Calu3 (cell line): Measurements from ENCODE around the gene NPAT. TPM values are rescaled to one million over a fixed set of nuclear protein-coding genes. Genes with fewer than 3 reads are reported as not detected.

Source experiments
- BruUV-seq: library from RNA; stranded (reverse); fragments of 400-500 nt; replicated peaks from 2 replicates; lab custom pipeline; 2021; lab: Mats Ljungman, UMichigan
- CTCF ChIA-PET: fragments of 300-600 bp; sonication (Branson Sonifier 250); formaldehyde crosslinking; loops from one replicate; lab custom pipeline; 2022; ENCODE audit warnings: antibody characterized with exemption; lab: Charles Lee
- DNase-seq: peaks from one replicate; pipeline ENCODE4 v3.0.0; 2022
- H3K27ac Mint-ChIP-seq: one replicate; pipeline ENCODE4 v1.8.0; 2022; ENCODE audit warnings: mixed read lengths; ENCODE audit not compliant: unreplicated experiment
- H3K27me3 Mint-ChIP-seq: one replicate; pipeline ENCODE4 v1.8.0; 2022; ENCODE audit warnings: mixed read lengths; ENCODE audit not compliant: unreplicated experiment
- H3K36me3 Mint-ChIP-seq: one replicate; pipeline ENCODE4 v1.8.0; 2022; ENCODE audit warnings: mild to moderate bottlenecking, moderate library complexity, mixed read lengths; ENCODE audit not compliant: insufficient read depth, unreplicated experiment
- H3K4me1 Mint-ChIP-seq: one replicate; pipeline ENCODE4 v1.8.0; 2022; ENCODE audit warnings: mild to moderate bottlenecking, low read depth, mixed read lengths; ENCODE audit not compliant: unreplicated experiment
- H3K4me3 Mint-ChIP-seq: one replicate; pipeline ENCODE4 v1.8.0; 2022; ENCODE audit warnings: mild to moderate bottlenecking, low read depth, moderate library complexity, mixed read lengths; ENCODE audit not compliant: unreplicated experiment
- H3K9me3 Mint-ChIP-seq: one replicate; pipeline ENCODE4 v1.8.0; 2022; ENCODE audit warnings: low read depth, mixed read lengths; ENCODE audit not compliant: unreplicated experiment
- intact Hi-C: fragments of 100-400 bp; cut with micrococcal nuclease; formaldehyde crosslinking; loops from one replicate; pipeline ENCODE4 v1.10.0; 2022; ENCODE audit not compliant: unreplicated experiment
- total RNA-seq: library from RNA; stranded (reverse); gene quantifications from 2 replicates; pipeline ENCODE4 v1.2.3, GENCODE V29; 2022
- TF ChIP-seq, protein P1 (sequence below): fragments of 200-600 bp; IDR thresholded peaks from one replicate; pipeline ENCODE4 v1.8.0; 2022; ENCODE audit warnings: antibody characterized with exemption; ENCODE audit not compliant: unreplicated experiment

Gene NPAT
- total RNA-seq, 1 experiment from 2014 or later = 11.5 TPM

DNA sequence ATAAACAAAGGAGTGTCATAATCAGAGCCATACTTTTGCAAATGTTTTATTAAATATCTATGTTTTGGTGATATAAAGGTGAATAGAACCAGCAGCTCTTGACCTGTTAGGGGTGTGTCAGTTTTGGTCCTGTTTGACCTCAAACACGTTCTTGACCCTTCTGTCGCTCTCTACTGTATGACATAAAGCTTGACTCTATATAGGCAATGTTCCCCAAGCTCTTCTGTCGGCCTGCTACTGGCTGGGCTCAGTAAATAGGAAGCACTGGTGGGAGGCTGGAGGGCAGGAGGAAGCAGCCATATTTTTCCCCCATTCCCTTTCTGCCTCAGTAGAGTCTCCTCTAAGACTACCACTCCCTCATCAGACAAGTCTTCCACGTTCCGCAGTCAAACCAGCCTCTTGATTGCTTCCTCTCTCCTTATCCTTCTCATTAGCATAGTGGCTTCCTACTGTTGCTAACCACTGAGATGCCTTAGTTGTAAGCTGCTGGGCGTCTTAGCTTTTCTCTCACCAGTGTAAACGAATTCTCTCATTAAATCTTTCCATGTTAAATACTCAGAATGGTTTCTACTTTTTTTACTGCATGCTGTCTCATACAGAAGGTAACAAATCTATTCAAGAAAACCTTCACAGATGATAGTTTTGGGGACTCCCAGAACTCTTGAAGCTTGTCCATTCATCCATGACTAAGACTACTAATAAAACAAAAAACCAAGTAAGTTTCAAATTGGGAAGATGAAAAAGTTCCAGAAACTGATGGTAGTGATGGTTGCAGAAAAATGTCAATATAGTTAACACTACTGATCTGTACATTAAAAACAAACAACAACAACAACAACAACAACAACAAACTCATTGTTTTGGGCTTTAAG lies 3.3 kb downstream of the NPAT start:
- Mint-ChIP-seq H3K9me3 (no peaks in the 10 kb centered on the region), H3K36me3 (peaks cover 9% of the 10 kb centered on the region), H3K4me1 (peaks cover 30% of the 10 kb centered on the region), H3K4me3 (no peak overlapping the region), H3K27me3 (no peaks in the 10 kb centered on the region), H3K27ac (no peak overlapping the region)
- CTCF ChIA-PET = no interaction called here
- DNase-seq = no peak
- intact Hi-C loops = no loop called here
- TF ChIP-seq, protein P1, sequence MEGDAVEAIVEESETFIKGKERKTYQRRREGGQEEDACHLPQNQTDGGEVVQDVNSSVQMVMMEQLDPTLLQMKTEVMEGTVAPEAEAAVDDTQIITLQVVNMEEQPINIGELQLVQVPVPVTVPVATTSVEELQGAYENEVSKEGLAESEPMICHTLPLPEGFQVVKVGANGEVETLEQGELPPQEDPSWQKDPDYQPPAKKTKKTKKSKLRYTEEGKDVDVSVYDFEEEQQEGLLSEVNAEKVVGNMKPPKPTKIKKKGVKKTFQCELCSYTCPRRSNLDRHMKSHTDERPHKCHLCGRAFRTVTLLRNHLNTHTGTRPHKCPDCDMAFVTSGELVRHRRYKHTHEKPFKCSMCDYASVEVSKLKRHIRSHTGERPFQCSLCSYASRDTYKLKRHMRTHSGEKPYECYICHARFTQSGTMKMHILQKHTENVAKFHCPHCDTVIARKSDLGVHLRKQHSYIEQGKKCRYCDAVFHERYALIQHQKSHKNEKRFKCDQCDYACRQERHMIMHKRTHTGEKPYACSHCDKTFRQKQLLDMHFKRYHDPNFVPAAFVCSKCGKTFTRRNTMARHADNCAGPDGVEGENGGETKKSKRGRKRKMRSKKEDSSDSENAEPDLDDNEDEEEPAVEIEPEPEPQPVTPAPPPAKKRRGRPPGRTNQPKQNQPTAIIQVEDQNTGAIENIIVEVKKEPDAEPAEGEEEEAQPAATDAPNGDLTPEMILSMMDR = no peak
- BruUV-seq = no TSS peak

- CTCF ChIA-PET = no interaction called here
- H3K4me1 Mint-ChIP-seq = peaks cover 30% of the 10 kb centered on the region
- DNase-seq = no peak
- H3K36me3 Mint-ChIP-seq = peaks cover 9% of the 10 kb centered on the region
- H3K27ac Mint-ChIP-seq = no peak overlapping the region
- no peaks in the 10 kb centered on the region for H3K27me3 Mint-ChIP-seq
- intact Hi-C loops = no loop called here
- no peaks in the 10 kb centered on the region for H3K9me3 Mint-ChIP-seq
- TF ChIP-seq, protein P1 = no peak
- H3K4me3 Mint-ChIP-seq = no peak overlapping the region
- BruUV-seq = no TSS peak
Observed at GRCh38 chr11:108218455-108218854, 4.0 kb downstream of the NPAT start.

- peaks cover 30% of the 10 kb centered on the region for H3K4me1 Mint-ChIP-seq
- BruUV-seq = no TSS peak
- no peaks in the 10 kb centered on the region for H3K27me3 Mint-ChIP-seq
- no peak overlapping the region for H3K27ac Mint-ChIP-seq
- no peak overlapping the region for H3K4me3 Mint-ChIP-seq
- H3K36me3 Mint-ChIP-seq = peaks cover 9% of the 10 kb centered on the region
- H3K9me3 Mint-ChIP-seq = no peaks in the 10 kb centered on the region
- no peak for DNase-seq
- CTCF ChIA-PET = no interaction called here
- TF ChIP-seq, protein P1 = no peak
- intact Hi-C loops = no loop called here
Observed at GRCh38 chr11:108216988-108217387, 5.5 kb downstream of the NPAT start.

DNA sequence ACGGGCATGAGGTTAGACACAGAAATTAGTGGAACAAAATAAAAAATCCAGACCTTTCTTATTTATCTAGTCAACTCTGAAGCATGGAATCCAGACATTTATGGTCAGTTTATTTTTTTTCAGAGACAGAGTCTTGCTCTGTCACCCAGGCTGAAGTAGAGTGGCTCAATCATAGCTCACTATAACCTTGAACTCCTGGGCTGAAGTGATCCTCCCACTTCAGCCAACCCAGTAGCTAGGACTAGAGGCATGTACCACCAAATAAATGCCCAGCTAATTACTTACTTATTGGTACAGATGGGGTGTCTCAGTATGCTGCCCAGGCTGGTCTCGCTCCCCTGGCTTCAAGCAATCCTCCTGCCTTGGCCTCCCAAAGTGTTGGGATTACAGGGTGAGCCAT lies 8.7 kb downstream of the NPAT start:
- CTCF ChIA-PET = interaction anchor here (0.5 to 0.6 kb wide), 2 partner anchors 118 to 445 kb away, joined by 3 to 7 read pairs; no protein-coding TSS in a partner anchor

More for the DNA sequence above, 8.7 kb downstream of the NPAT start:
- H3K4me1 Mint-ChIP-seq = peaks cover 6% of the 10 kb centered on the region
- H3K27ac Mint-ChIP-seq = no peak overlapping the region
- H3K27me3 Mint-ChIP-seq = no peaks in the 10 kb centered on the region
- no peak for DNase-seq
- intact Hi-C loops = no loop called here
- no peaks in the 10 kb centered on the region for H3K9me3 Mint-ChIP-seq
- H3K4me3 Mint-ChIP-seq = no peak overlapping the region
- TF ChIP-seq, protein P1 = no peak
- BruUV-seq = no TSS peak
- peaks cover 4% of the 10 kb centered on the region for H3K36me3 Mint-ChIP-seq
